IMR-90 (cell line): Measurements from ENCODE around the gene SMAD7.

Source experiments
- FOS ChIP-seq: fragments of 150-350 bp; IDR thresholded peaks from 2 replicates; pipeline ENCODE4 v1.6.1; 2016; ENCODE audit warnings: low read depth, low read length
- POLR2A ChIP-seq: IDR thresholded peaks from 2 replicates; pipeline ENCODE4 v1.6.1; 2012; ENCODE audit warnings: mild to moderate bottlenecking, low read depth, low read length
- RAD21 ChIP-seq: IDR thresholded peaks from 2 replicates; pipeline ENCODE4 v1.6.1; 2012; ENCODE audit warnings: low read length, improper control_type of control experiment
- RFX5 ChIP-seq: IDR thresholded peaks from 2 replicates; pipeline ENCODE4 v1.8.0; 2012; ENCODE audit warnings: low read depth, mild to moderate bottlenecking, low read length, moderate library complexity
- SMC3 ChIP-seq: fragments of 150-350 bp; IDR thresholded peaks from 2 replicates; pipeline ENCODE4 v1.6.1; 2016; ENCODE audit warnings: low read depth, mild to moderate bottlenecking, antibody characterized with exemption, low read length, moderate library complexity
- TF ChIP-seq, protein P1 (sequence below): conservative IDR thresholded peaks from 2 replicates; pipeline ENCODE4 v1.5.1; 2012; ENCODE audit warnings: mild to moderate bottlenecking, low read depth, low read length, improper control_type of control experiment

DNA sequence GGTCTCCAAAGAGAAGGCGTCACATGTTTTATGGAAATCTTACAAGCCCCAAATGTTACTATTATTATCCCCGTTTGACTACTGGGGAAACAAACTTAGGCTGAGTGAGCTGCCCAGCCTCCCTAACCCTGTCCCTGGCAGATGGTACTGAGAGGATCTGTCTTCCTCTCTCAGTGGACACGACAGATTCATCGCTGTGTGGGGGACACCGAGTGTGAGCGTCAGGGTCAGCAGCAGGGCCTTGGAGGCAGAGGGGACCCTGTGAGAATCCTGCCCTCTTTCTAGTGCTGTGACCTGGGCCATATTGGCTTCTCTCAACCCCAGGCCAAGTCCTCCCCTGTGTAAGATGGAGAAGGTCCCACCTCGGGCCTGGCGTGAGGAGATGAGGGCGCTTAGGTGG, 27.1 kb upstream of the SMAD7 start:
- no peak for TF ChIP-seq POLR2A
- no peak for TF ChIP-seq RFX5
- TF ChIP-seq SMC3: no peak
- TF ChIP-seq, protein P1, sequence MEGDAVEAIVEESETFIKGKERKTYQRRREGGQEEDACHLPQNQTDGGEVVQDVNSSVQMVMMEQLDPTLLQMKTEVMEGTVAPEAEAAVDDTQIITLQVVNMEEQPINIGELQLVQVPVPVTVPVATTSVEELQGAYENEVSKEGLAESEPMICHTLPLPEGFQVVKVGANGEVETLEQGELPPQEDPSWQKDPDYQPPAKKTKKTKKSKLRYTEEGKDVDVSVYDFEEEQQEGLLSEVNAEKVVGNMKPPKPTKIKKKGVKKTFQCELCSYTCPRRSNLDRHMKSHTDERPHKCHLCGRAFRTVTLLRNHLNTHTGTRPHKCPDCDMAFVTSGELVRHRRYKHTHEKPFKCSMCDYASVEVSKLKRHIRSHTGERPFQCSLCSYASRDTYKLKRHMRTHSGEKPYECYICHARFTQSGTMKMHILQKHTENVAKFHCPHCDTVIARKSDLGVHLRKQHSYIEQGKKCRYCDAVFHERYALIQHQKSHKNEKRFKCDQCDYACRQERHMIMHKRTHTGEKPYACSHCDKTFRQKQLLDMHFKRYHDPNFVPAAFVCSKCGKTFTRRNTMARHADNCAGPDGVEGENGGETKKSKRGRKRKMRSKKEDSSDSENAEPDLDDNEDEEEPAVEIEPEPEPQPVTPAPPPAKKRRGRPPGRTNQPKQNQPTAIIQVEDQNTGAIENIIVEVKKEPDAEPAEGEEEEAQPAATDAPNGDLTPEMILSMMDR: no peak
- no peak for TF ChIP-seq FOS
- TF ChIP-seq RAD21: no peak
